SHP77 treated with DMSO at 0.1 percent for 48 hours (cell line): ENCODE data around the gene HOXD10.

Experiments used
- DNase-seq: peaks from one replicate; lab custom pipeline; 2025; lab: John Stamatoyannopoulos, UW

Gene HOXD10

GRCh38 chr2:176152350-176153181 lies 36.0 kb downstream of the HOXD10 start:
- no peak for DNase-seq

GRCh38 chr2:176154576-176155252 lies 38.1 kb downstream of the HOXD10 start:
- DNase-seq: no peak

GRCh38 chr2:176155356-176156044 lies 38.9 kb downstream of the HOXD10 start:
- no peak for DNase-seq

GRCh38 chr2:176156301-176156806 lies 39.8 kb downstream of the HOXD10 start:
- DNase-seq: no peak

DNA sequence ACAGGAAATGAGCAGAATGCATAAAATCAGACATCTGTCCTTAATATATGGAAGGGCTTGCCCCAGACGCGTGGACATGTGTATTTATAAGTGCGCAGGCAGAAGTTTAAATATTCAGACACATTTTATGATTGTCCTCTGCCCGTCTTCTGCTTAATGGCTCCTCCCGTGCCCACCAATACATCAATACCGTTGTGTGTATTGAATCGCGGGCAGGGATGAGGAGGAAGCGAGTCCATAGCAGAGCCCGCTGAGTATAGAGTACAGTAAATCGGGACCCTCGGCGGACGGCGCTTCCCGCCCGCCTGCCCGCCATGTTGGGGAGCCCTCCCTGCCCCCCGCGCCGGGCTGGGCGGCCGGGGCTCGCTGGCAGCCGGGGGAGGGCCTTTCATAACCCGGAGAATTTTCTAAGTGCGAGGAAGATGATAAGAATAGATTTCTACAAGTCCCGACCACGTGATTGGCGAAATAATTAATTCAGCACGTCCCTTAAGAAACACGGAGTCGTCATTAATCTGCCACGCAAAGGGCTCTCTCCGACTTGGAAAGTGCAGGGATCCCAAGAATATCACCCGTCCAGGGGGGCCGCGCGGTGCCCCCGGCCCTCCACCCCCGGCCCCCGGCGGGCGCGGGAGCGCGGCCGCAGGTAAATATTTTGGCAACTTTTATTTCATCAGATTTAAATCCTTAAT lies 40.4 kb downstream of the HOXD10 start, which contains the start of gene HOXD3:
Gene HOXD3 (plus strand): TSS at position 501 of the 692 bp plus-strand sequence. CDS start 11,808 bp downstream, outside the sequence.
- DNase-seq: no peak

DNA sequence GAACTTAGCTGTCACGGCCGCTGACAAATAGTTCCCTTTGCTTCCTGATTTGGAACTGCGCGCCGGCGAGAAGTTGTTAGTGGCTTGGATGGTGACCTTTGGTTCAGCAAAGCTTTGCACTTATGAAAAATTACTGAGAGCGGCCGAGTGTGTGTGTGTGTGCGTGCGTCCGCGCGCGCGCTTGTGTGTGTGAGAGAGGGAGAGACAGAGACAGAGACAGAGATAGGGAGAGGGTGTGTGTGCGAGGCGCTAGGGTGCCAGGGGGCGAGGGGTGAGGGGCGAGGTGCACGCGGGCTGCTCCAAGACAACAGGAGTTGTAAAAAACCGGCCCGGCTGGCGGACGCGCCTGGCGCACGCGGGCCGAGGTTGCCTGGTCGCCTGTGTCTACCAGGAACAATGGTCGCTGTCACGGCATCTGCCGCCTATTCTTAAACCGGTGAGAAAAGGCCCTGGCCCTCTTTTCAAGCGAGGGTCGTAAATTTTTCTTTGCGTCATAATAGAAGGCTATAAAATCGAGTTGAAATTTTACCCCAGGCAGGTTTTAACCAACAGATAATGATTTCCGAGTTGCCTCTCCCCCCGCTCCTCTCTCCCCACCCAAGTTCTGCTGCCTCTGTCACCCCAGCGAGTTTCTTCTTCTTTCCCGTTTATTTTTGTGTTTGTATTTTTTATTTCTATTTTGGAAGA lies 41.1 kb downstream of the HOXD10 start:
- DNase-seq: no peak

DNA sequence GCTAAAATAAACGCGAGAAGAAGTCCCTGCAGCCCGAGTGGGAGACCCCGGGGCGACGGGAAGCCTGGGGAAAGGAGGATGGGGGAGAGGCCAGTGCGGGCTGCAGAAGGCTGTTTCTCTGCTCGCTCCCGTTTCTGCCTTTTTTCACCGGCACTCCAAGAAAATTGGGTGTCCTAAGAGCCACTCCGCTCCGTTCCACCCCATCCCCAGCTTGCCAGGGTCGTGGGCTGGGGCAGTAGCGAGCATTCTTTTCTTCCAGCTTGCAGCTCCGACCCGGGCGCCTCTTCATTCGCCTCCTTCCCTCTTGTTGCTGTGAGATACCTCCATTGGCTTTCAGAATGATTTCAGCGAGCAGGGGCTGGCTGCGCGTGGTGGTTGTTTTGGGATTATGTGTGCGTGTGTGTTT lies 41.6 kb downstream of the HOXD10 start:
- DNase-seq: no peak

GRCh38 chr2:176158855-176159662 lies 42.5 kb downstream of the HOXD10 start:
- DNase-seq: no peak

DNA sequence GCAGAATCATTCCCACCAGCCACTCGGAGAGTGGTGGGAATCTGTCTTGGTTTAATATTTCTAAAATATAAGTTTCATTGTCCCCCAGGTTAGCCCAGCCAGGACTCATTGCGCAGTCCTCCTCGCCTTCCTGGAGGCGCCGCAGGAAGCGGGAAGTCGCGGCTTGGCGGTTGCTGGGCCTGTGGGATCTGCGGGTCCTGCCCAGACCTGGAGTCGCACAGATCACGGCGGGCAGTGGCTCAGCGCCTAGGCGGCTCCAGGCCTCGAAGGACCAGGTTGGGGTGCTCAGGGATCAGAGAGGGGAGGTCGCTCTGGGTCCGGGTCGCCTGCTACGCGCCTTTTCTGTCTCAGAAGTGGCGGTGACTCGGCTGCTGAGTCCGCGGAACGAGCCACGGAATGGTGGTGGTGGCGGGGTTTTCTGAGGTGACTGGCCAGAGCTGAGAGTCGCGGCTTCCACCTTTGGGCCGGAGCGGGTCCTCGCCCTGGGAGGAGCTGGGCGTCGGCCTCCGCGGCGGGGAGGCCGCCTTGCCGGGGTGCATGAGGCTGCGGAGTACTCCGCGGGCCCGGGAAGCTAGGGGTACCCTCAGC lies 43.2 kb downstream of the HOXD10 start:
- DNase-seq: no peak

- no peak for DNase-seq
These were observed 43.8 kb downstream of the HOXD10 start for GRCh38 chr2:176160251-176160985.

DNA sequence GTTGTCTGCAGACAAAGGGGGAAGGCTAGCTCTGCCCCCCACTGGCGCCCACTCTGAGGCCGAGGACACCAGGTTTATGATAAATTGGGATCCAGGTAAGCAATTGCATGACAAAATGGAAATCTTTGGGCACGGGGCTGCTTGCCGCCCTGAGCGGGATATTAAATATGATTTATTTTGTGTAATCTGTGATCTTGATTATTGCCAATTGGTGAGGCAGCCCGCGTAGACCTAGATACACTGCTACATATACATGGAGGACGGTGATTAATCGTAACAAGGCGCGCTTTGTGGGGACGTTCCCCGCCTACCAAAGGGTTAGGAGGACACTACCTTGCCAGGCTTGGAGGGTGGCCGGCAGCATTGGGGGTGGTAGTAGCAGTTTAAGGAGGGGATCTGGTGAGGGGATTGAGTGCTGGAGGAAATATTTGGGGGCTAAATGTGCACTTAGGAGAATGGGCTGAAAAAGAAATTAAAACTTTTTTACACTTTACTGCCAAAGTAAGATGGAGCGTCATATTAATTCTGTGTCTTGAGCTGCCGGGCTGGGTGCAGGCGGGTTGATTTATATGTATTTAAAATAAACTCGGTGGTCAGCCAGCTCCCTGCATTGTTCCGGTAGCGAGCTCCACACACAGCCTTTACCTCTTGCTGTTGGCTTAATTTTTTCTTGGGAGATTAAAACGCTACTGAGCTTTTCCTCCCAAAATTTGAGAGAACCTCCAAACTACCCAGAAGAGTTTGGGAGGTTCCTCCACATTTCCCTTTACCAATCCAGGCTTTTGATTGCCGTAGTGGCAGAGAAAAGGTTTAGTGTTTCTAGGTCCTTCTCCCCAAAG lies 44.6 kb downstream of the HOXD10 start:
- no peak for DNase-seq

DNA sequence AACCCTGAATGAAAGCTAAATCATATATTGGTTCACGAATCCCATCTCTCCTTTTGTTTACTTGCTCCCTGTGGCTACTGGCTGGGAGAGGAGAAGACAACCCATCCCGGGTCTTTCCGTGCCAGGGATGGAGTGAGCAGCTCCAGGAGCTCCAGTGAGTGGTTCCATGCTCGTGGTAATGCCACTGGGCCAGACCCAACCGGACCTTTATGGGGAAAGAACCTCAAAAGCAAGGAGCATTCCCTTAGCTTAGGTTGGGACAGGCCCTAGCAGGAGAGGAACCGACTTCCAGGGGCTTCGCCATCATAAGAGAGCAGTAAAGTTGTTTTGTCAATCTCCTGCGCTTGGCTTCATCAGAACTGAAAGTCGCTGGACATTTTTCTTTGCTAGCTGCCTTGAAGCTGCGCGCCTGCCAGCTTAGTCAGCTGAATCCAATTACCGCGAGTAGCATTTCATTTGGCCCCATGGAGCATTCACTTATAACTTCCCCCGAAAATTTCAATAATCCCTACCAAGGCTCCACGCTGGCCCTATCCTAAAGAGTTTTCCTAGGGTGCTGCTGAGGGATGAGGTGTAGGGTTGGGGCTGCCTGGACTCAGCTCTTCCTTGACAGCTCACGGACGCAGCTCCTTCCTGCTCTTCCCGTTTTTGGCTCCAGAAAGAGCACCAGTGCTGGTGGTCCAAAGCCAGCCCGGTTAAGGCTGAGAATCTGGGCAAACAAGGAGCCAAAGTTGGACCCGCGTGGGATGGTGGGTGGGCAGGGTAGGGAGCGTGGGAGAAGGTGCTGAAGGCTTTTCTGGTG lies 45.4 kb downstream of the HOXD10 start:
- DNase-seq: no peak

DNA sequence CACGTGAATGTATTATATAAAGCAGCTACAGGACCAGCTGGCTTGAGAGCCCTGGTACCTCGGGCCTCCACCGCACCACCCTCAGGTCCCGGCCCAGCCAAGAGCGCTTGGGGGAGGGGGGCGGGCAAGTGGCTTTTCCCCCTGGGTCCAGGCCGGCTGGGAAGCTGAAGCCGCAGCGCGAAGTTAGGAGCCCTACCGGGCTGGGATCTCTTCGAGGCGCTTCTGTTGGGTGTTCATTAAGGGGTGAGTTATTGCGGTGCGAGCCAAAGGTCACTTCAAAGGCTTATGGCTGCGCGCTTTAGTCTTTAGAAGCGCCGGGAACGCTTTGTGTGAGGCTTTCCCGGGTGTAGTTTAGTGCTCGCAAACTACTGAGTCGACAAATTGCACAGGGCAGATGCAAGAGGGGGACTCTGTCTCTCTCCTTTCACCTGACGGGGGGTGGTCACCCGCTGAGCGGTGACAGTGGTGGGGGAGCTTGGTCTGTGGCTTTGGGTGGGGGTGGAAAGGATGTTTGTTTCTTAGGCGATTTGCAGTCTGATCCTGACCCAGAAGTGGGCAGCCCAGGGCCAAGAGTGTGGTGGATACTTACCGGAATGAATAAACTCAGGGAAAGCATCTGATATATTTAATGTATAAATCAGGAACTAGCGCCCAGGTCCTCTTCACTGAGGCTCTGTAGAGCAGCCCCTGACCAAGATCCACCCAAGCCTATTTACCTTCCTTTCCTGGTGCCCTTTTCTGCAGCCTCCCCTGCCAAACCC lies 46.5 kb downstream of the HOXD10 start:
- DNase-seq: no peak

- no peak for DNase-seq
These were observed 47.1 kb downstream of the HOXD10 start for GRCh38 chr2:176163672-176164056.

DNA sequence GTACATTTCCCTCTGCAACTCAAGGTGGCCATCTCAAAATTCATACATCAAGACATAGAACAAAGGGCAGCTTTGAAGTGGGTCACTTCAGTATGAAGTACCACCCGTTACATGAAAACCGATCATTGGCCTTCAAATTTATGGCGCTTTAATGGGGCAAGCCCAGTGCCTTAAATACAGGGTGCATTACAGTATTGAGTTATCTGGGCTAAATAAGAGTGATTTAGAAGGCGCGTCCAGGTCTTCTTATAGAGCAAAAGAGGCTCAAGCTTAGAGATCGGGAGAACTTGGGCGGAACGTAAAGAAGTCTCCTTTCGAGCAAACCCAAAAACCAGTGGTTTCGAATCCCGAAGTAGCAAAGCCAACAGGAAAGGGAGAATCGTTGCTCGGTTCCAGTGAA lies 47.6 kb downstream of the HOXD10 start:
- no peak for DNase-seq

GRCh38 chr2:176164611-176165369 lies 48.2 kb downstream of the HOXD10 start:
- no peak for DNase-seq
